NCI-H748 (cell line): Measurements from ENCODE around the gene SPOUT1.
"Not testable (repeated sequence)": the region's sequence is repeated elsewhere in the genome, so short reads cannot be mapped to it uniquely, and the experiment has no call there.

ENCODE experiments used
- DNase-seq: peaks from one replicate; lab custom pipeline; 2025; ENCODE audit not compliant: unreplicated experiment; lab: John Stamatoyannopoulos, UW

SPOUT1 gene

DNA sequence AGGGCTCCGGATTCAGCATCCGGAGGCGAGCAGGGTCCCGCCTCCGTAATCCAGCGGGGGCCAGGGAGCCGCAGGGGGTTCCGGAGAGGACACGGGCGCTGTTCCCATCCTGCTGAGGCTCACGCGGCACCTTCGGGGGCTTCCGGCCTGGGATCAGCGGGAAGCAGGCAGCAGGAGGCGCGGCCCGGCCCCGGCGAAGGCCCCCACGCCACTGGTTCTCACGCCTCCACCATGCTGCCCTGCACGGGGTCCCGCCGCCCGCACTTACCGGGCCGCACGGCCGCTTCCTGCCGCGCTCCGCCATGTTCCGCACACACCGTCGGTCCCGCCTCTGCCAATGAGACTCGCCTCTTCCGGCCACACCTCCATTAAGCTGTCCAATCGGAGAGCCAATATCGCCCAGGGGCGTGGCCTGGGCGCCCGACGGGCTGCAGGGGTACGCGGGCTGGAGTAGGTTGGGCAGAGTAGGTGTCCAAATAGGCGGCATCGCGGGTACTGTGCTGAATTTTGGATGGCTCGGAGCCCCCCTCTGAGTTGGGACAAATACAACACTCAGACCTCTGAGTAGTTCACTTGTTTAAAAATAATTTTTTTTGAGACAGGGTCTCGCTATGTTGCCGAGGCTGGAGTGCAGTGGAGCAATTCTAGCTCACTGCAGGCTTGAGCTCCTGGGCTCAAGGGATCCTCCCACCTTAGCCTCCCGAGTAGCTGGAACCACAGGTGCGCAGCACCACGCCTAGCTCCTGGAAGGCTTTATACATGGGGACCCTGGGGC is at the start of gene SPOUT1:
Gene SPOUT1, minus strand, starts transcription at position 318 of the 775 bp plus-strand sequence. Its CDS starts 14 bp downstream, at position 304.
- DNase-seq, result peak; percentile 96

DNA sequence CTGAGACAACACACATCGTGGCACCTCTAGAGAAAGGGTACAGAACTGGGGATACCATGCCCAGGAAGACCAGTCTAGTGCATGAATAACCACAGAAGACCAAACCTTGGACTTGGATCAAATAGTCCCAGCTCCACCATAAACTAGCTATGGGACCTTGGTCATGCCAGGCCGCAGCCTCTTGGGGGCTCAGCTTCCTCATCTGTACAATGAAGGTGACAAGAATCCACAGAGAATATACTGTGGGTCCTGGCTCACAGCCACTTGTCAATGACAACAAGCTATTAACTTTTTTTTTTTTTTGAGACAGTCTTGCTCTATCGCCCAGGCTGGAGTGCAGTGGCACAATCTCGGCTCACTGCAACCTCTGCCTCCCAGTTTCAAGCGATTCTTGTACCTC is 48.3 kb upstream of the SPOUT1 start:
- DNase-seq, result no peak

GRCh38 chr9:128870941-128871265 is 41.3 kb upstream of the SPOUT1 start:
- DNase-seq, result not testable (repeated sequence)

GRCh38 chr9:128870128-128870940 is 40.7 kb upstream of the SPOUT1 start:
- no peak for DNase-seq

DNA sequence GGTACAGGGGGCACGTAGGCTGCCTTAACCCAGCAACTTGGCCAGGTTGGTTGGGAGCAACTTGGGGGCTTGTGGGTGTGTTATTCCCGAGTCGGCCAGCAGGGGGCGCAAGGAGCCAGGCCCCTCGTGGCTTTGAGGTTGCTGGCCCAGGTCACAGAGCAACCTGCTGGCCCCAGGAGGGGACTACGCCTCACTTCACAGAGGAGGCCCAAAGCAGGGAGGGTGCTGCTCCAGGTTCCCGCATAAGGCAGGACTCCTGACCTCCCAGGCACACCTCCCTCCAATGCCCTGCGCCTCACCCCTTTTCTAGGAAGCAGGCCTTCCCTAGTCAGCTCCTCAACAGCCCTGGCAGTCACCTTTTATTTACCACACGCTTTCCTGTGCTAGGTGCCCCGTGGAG is 34.1 kb upstream of the SPOUT1 start:
- peak; percentile 51 for DNase-seq

- DNase-seq, result no peak
These were observed 32.8 kb upstream of the SPOUT1 start for GRCh38 chr9:128862401-128862851.

GRCh38 chr9:128861501-128861900 is 31.9 kb upstream of the SPOUT1 start:
- no peak for DNase-seq

DNA sequence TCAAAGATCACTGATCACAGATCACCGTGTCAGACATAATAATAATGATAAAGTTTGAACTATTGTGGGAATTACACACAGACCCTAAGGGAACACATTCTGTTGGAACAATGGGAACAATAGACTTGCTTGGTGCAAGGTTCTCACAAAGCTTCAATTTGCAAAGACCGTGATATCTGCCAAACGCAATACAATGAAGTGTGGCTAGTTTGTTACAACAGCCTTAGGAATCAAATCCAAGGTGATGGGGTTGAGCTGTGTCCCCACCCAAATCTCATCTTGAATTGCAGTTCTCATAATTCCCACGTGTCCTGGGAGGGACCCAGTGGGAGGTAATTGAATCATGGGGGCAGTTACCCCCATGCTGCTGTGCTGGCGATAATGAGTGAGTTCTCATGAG is 31.3 kb upstream of the SPOUT1 start:
- no peak for DNase-seq

DNA sequence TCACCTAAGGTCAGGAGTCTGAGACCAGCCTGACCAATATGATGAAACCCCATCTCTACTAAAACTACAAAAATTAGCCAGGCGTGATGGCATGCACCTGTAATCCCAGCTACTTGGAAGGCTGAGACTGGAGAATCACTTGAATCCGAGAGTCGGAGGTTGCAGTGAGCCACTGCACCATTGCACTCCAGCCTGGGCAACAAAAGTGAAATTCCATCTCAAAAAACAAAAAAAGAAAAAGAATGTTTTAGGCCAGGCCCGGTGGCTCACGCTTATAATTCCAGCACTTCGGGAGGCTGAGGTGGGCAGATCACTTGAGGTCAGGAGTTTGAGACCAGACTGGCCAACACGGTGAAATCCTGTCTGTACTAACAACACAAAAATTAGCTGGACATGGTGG is 28.9 kb upstream of the SPOUT1 start:
- DNase-seq, result not testable (repeated sequence)

GRCh38 chr9:128854454-128854853 is 24.9 kb upstream of the SPOUT1 start:
- not testable (repeated sequence) for DNase-seq

GRCh38 chr9:128852646-128853045 is 23.1 kb upstream of the SPOUT1 start:
- not testable (repeated sequence) for DNase-seq

GRCh38 chr9:128851779-128852600 is 22.4 kb upstream of the SPOUT1 start:
- DNase-seq, result peak; percentile 30

DNA sequence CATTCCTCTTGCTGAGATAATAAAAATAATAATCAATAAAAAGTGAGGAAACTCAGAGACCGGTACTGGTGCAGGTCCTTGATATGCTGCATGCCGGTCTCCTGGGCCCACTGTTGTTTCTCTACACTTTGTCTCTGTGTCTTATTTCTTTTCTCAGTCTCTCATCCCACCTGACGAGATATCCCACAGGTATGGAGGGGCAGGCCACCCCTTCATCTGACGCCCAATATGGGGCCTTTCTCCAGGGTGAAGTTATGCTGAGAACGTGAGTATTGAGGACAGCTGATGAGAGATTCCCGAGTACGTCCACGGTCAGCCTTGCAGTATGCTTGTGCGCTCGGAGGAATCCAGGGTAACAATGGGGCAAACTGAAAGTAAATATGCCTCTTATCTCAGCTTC is 21.4 kb upstream of the SPOUT1 start:
- DNase-seq, result not testable (repeated sequence)

DNA sequence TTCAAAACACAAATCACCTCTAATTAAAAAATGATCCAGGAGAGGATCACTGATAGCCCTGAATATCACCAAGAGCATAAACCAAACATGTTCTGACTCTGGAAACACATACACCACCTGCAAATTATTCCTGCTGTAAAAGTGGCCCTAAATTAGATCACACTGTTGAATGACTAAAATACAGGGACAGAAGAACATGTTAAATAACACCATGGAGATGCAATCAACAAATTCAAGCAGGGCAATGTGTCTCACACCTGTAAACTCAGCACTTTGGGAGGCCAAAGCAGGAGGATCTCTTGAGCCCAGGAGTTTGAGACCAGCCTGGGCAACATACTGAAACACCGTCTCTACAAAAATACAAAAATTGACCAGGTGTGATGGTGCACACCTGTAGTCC is 18.2 kb upstream of the SPOUT1 start:
- DNase-seq, result no peak

DNA sequence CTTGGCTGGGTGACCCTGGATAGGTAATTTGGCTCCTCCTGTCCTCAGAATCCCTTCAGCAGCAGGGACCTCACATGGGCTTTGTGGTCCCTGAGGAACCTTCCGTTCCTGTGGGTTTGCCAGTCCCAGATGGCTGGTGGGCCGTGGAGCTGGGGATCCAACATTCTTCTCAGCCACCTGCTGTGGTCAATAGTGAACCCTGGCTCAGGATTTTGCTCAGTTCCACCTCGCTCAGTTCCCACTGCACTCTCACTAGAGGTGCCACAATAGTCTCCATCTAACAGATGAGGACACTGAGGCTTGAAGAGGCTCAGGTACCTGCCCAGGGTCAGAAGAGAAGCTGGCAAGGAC is 17.1 kb upstream of the SPOUT1 start:
- no peak for DNase-seq

GRCh38 chr9:128845186-128845931 is 15.8 kb upstream of the SPOUT1 start:
- DNase-seq, result no peak

GRCh38 chr9:128843171-128843570 is 13.6 kb upstream of the SPOUT1 start:
- DNase-seq, result not testable (repeated sequence)

DNA sequence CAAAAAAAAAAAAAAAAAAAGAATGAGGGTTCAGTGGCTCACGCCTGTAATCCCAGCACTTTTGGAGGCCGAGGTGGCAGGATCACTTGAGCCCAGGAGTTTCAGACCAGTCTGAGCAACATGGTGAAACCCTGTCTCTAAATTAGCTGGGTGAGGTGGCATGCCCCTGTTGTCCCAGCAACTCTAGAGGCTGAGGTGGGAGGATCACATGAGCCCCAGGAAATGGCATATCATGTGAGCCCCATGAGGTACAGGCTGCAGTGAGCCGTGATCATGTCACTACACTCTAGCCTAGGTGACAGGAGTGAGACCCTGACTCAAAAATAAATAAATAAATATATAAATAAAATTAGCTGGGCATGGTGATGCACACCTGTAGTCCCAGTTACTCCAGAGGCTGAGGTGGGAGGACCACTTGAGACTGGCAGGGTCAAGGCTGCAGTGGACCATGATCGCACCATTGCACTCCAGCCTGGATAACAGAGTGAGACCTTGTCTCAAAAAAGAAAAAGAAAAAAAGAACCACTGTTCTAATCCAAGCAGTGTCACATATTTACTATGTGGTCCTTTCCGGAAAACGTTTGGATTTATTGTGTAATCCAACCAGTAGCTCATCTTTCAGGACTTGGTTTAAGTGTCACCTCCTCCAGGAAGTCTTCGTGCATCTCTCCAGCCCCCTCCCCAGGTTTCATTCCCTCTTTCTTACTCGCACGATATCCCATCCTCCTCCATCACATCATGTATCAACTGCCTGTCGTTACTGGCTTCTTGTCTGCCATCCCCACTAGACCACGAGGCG is 12.3 kb upstream of the SPOUT1 start:
- no peak for DNase-seq

DNA sequence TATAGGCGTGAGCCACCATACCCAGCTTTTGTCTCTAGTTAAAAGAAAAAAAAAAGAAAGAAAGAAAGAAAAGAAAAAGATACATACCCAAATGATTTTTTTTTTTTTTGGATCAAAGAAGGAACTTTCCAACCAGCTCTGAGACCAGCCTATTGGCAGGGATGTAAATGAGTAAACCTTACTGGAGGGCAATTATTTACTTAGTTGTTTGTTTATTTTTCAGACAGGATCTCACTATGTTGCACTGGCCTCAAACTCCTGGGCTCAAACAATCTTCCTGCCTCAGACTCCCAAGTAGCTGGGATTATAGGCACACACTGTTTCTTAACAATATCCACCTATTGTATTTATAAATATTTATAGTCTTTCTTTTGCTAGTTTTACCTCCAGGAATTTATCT is 10.9 kb upstream of the SPOUT1 start:
- no peak for DNase-seq

- DNase-seq, result no peak
These were observed 8.7 kb upstream of the SPOUT1 start for GRCh38 chr9:128838338-128838737.
